GM23338 (cell line): ENCODE data around the gene ITGB2. TPM values are rescaled to one million over a fixed set of nuclear protein-coding genes. Genes with fewer than 3 reads are reported as not detected.

Source experiments
- ATAC-seq: fragments of 200-7000 bp; cut with Tn5 transposase; 3 replicates; pipeline ENCODE4 v1.9.1; 2020
- DNase-seq: peaks from one replicate; pipeline ENCODE4 v3.0.0-alpha.2; 2015; ENCODE audit warnings: low spot score
- H2AFZ ChIP-seq: fragments of 200-600 bp; sonication (generic); 2 replicates; pipeline ENCODE4 v1.8.0; 2016; ENCODE audit warnings: antibody characterized with exemption, mild to moderate bottlenecking, moderate library complexity
- H3F3A ChIP-seq: fragments of 200-600 bp; sonication (generic); replicated peaks from 2 replicates; pipeline ENCODE4 v1.8.0; 2017; ENCODE audit warnings: antibody characterized with exemption, mixed run types, low read depth
- H3K27ac ChIP-seq: fragments of 200-600 bp; sonication (generic); 2 replicates; pipeline ENCODE4 v1.6.1; 2016; ENCODE audit warnings: low read depth
- H3K27me3 ChIP-seq: fragments of 200-600 bp; sonication (generic); 2 replicates; pipeline ENCODE4 v1.8.0; 2016; ENCODE audit warnings: mild to moderate bottlenecking, mixed run types, moderate library complexity; ENCODE audit not compliant: insufficient read depth
- H3K36me3 ChIP-seq: fragments of 200-600 bp; sonication (generic); 2 replicates; pipeline ENCODE4 v1.8.0; 2016; ENCODE audit warnings: mild to moderate bottlenecking; ENCODE audit not compliant: insufficient read depth
- H3K4me1 ChIP-seq: fragments of 200-600 bp; sonication (generic); 2 replicates; pipeline ENCODE4 v1.8.0; 2016; ENCODE audit warnings: mild to moderate bottlenecking, moderate library complexity; ENCODE audit not compliant: insufficient read depth
- H3K4me2 ChIP-seq: fragments of 200-600 bp; sonication (generic); 2 replicates; pipeline ENCODE4 v1.7.1; 2017; ENCODE audit warnings: mixed run types
- H3K4me3 ChIP-seq: fragments of 200-600 bp; sonication (generic); 2 replicates; pipeline ENCODE4 v1.6.1; 2016; ENCODE audit warnings: mixed run types
- H3K79me2 ChIP-seq: fragments of 200-600 bp; sonication (generic); replicated peaks from 2 replicates; pipeline ENCODE4 v1.8.0; 2017; ENCODE audit warnings: mild to moderate bottlenecking; ENCODE audit not compliant: insufficient read depth
- H3K9me2 ChIP-seq: fragments of 200-600 bp; sonication (generic); 2 replicates; pipeline ENCODE4 v1.8.0; 2017; ENCODE audit not compliant: insufficient read depth
- H4K20me1 ChIP-seq: fragments of 200-600 bp; sonication (generic); replicated peaks from 2 replicates; pipeline ENCODE4 v1.8.0; 2017; ENCODE audit warnings: mild to moderate bottlenecking; ENCODE audit not compliant: insufficient read depth
- H3K27ac Mint-ChIP-seq: 2 replicates; pipeline ENCODE4 v1.8.0; 2020; ENCODE audit warnings: inconsistent platforms, mild to moderate bottlenecking, moderate library complexity, mixed read lengths
- H3K27me3 Mint-ChIP-seq: 3 replicates; pipeline ENCODE4 v1.8.0; 2022; ENCODE audit warnings: low read depth, mild to moderate bottlenecking, moderate library complexity, mixed read lengths, inconsistent platforms; ENCODE audit not compliant: insufficient read depth, poor library complexity
- H3K36me3 Mint-ChIP-seq: 3 replicates; pipeline ENCODE4 v1.8.0; 2021; ENCODE audit warnings: low read depth, mild to moderate bottlenecking, inconsistent platforms, moderate library complexity, mixed read lengths
- H3K4me1 Mint-ChIP-seq: 3 replicates; pipeline ENCODE4 v1.8.0; 2020; ENCODE audit warnings: mild to moderate bottlenecking, inconsistent platforms, mixed read lengths
- H3K4me3 Mint-ChIP-seq: 3 replicates; pipeline ENCODE4 v1.8.0; 2021; ENCODE audit warnings: moderate library complexity, mild to moderate bottlenecking, inconsistent platforms, mixed read lengths
- H3K9me3 Mint-ChIP-seq: 3 replicates; pipeline ENCODE4 v1.8.0; 2020; ENCODE audit warnings: moderate library complexity, mild to moderate bottlenecking, inconsistent platforms, mixed read lengths
- CREB1 ChIP-seq: fragments of 250-450 bp; sonication (Bioruptor Pico); IDR thresholded peaks from 2 replicates; pipeline ENCODE4 v1.5.0; 2020; ENCODE audit warnings: low read depth, mild to moderate bottlenecking, moderate library complexity
- ETS1 ChIP-seq: IDR thresholded peaks from 2 replicates; pipeline ENCODE4 v1.6.1; 2016; ENCODE audit warnings: antibody characterized with exemption
- EZH2 ChIP-seq: fragments of 200-600 bp; sonication (generic); IDR thresholded peaks from one replicate; pipeline ENCODE4 v1.8.0; 2017; ENCODE audit warnings: antibody characterized with exemption, mild to moderate bottlenecking, low read depth; ENCODE audit not compliant: unreplicated experiment
- JUNB ChIP-seq: IDR thresholded peaks from one replicate; pipeline ENCODE4 v1.6.1; 2016; ENCODE audit warnings: antibody characterized with exemption; ENCODE audit not compliant: unreplicated experiment
- POLR2AphosphoS5 ChIP-seq: IDR thresholded peaks from 2 replicates; pipeline ENCODE4 v1.6.1; 2016; ENCODE audit warnings: antibody characterized with exemption, low read depth
- ZNF331 ChIP-seq: fragments of 250-450 bp; sonication (Bioruptor Pico); IDR thresholded peaks from 2 replicates; pipeline ENCODE4 v1.5.0; 2020; ENCODE audit warnings: low read depth, mild to moderate bottlenecking, moderate library complexity
- ZNF462 ChIP-seq: fragments of 250-450 bp; sonication (Bioruptor Pico); IDR thresholded peaks from 2 replicates; pipeline ENCODE4 v1.5.0; 2020; ENCODE audit warnings: mild to moderate bottlenecking, moderate library complexity
- polyA plus RNA-seq: library from polyadenylated mRNA; unstranded; fragments of >200 nt; fragmentation: Nextera tagmentation; extraction: Ambion mirVana; gene quantifications from 2 replicates; pipeline ENCODE4 v1.2.1, GENCODE V29; 2016
- total RNA-seq: library from RNA; depleted of rRNA; stranded (reverse); fragments of >200 nt; shearing (Covaris generic); gene quantifications from 2 replicates; pipeline ENCODE4 v1.2.3, GENCODE V29; 2014

Gene ITGB2
- total and polyA plus RNA-seq, 2 experiments from 2014 or later: 0.44 to 0.63 TPM

DNA sequence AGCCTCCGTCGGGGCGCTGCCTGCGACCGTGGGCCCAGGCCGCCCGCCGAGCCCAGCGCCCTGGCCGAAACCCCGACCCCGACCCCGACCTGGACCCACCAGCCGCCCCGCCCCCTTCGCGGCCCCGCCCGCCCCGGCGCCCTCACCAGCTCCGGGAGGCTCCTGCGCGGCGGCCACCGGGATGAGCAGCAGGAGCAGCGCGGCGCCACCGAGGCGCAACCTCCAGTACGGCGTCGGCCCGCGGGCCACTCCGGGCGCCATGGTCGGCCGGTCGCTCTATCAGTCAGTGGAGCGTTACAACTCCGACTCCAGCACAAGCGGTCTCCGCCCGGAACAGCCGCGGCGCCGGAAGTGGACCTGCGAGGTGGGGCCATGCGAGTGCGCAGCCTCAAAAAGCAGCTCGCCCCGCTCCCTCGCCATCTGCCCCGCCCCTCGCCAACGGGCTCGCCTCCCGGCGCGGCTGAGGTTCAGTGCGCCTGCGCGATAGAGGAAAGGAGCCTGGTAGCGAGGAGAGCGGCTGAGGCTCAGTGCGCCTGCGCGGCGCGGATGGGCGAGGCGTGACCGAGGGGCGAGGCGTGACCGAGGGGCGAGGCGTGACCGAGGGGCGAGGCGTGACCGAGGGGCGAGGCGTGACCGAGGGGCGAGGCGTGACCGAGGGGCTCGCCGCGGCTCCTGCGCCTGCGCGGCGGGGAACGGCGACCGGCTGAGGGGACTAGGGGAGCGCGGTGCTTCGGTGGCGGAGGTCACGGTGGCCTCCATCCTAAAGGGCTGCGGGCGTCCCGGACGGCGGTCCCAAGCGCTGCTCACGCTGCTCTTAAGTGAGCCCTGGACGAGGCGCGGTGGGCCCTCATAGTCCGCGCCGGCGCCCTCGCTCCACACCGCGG, 47.1 kb downstream of the ITGB2 start, which contains the start of gene PTTG1IP:
Gene PTTG1IP, minus strand, starts transcription at position 335 of the 884 bp plus-strand sequence. Its CDS starts 74 bp downstream, at position 261.
- Histone ChIP-seq H3K4me1 (peaks cover 24% of the 10 kb centered on the region), H4K20me1 (peaks cover 43% of the 10 kb centered on the region), H3K27ac (no peak within 1 kb of the TSS), H3F3A (peaks cover 4% of the 10 kb centered on the region; the same call in 1 of the 2 replicates), H3K4me2 (peak within 1 kb of the TSS; percentile 99), H3K36me3 (no peaks in the 10 kb centered on the region), H3K4me3 (peak within 1 kb of the TSS; percentile 92), H3K79me2 (peaks cover 44% of the 10 kb centered on the region), H3K9me2 (no peaks in the 10 kb centered on the region), H2AFZ (peak within 1 kb of the TSS; percentile 96), H3K27me3 (peaks cover 27% of the 10 kb centered on the region)
- Mint-ChIP-seq H3K27ac (peak within 1 kb of the TSS; percentile 36), H3K4me3 (peak within 1 kb of the TSS; percentile 94), H3K4me1 (peaks cover 31% of the 10 kb centered on the region), H3K36me3 (peaks cover 4% of the 10 kb centered on the region; the same call in 1 of the 3 replicates), H3K9me3 (no peaks in the 10 kb centered on the region), H3K27me3 (peaks cover 28% of the 10 kb centered on the region)
- TF ChIP-seq EZH2: no peak
- peak; percentile 82 for TF ChIP-seq POLR2AphosphoS5
- ATAC-seq (peak; percentile 80), DNase-seq (peak; percentile 98)

DNA sequence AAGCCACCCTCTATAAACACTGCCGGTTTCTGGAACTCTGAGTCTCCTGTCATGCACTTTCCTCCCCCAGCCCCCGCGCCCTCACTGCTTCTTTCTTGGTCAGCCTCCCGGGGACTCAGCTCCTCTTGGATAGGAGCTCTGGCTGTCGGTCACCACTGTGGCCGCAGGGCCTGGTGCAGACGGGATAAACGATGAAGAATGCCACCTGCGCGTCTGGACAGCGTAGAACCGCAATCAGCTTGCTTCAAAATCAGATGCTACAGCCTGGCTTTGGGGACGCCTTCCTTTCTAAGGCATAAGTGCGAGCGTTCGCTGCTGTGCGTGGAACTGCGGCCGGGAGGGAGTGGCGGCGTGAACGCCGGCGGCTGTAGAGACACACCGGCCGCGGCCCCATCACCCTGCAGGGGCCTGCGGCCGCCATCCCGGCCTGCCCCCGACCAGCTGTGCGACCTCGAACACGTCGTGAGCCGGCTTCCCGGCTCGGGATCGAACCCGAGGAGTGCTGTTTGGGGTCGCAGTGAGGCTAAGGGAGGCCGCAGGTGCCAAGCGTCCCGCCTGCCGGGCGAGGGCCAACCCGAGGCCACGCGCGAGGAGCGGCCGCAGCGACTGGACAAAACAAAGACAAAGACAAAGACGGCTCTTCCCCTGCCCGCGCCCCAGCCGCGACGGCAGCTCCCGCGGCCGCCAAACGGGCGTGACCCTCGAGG, 47.9 kb downstream of the ITGB2 start:
- H3K36me3 ChIP-seq: no peaks in the 10 kb centered on the region
- H3K4me3 ChIP-seq: peak overlapping the region; percentile 92
- H3K4me1 Mint-ChIP-seq: peaks cover 36% of the 10 kb centered on the region
- peak; percentile 38 for DNase-seq
- no peaks in the 10 kb centered on the region for H3K9me3 Mint-ChIP-seq
- peak overlapping the region; percentile 99 for H3K4me2 ChIP-seq
- H3K4me1 ChIP-seq: peaks cover 31% of the 10 kb centered on the region
- H3K27ac ChIP-seq: no peak overlapping the region
- peaks cover 52% of the 10 kb centered on the region for H3K79me2 ChIP-seq
- peak overlapping the region; percentile 36; the same call in 1 of the 2 replicates for H3K27ac Mint-ChIP-seq
- H3K4me3 Mint-ChIP-seq: peak overlapping the region; percentile 94
- peaks cover 28% of the 10 kb centered on the region for H3K27me3 Mint-ChIP-seq
- H3K36me3 Mint-ChIP-seq: peaks cover 4% of the 10 kb centered on the region; the same call in 1 of the 3 replicates
- peaks cover 44% of the 10 kb centered on the region for H4K20me1 ChIP-seq
- peak; percentile 2; the same call in 2 of the 3 replicates for ATAC-seq
- no peak overlapping the region for H2AFZ ChIP-seq
- peaks cover 4% of the 10 kb centered on the region; the same call in 1 of the 2 replicates for H3F3A ChIP-seq
- H3K9me2 ChIP-seq: no peaks in the 10 kb centered on the region
- peaks cover 27% of the 10 kb centered on the region for H3K27me3 ChIP-seq
- TF ChIP-seq ETS1 (no peak), JUNB (no peak), ZNF331 (CRISPR knock-in tag) (no peak), CREB1 (CRISPR knock-in tag) (no peak), ZNF462 (CRISPR knock-in tag) (no peak), POLR2AphosphoS5 (no peak), EZH2 (no peak)
